H1 (cell line): ENCODE results near the gene OBSL1. TPM values are rescaled to one million over a fixed set of nuclear protein-coding genes. Genes with fewer than 3 reads are reported as not detected.

Experiments
- CHD7 ChIP-seq: fragments of 300-600 bp; sonication (generic); IDR thresholded peaks from 2 replicates; pipeline ENCODE4 v1.7.1; 2012; ENCODE audit warnings: low read length, moderate library complexity, mild to moderate bottlenecking, inconsistent platforms; ENCODE audit not compliant: insufficient replicate concordance
- HDAC2 ChIP-seq, 2 experiments: fragments of 300-600 bp in 1 of 2; sonication (generic) in 1 of 2; IDR thresholded peaks; 2 replicates each; pipeline ENCODE4 v1.6.1; 2011 to 2012; ENCODE audit warnings: low read depth in 2 of 2, low read length in 2 of 2, mild to moderate bottlenecking in 2 of 2, moderate library complexity in 2 of 2, borderline replicate concordance in 1 of 2, inconsistent platforms in 1 of 2
- POLR2A ChIP-seq, 2 experiments: IDR thresholded peaks; 1 replicate in 1 of 2; 2 replicates in 1 of 2; pipeline ENCODE4 v1.6.1; 2011; ENCODE audit warnings: low read depth in 2 of 2, low read length in 2 of 2, mild to moderate bottlenecking in 2 of 2; ENCODE audit errors: control extremely low read depth in 1 of 2
- TAF7 ChIP-seq: optimal IDR thresholded peaks from 2 replicates; pipeline ENCODE3; 2011; ENCODE audit warnings: low read depth, mild to moderate bottlenecking, inconsistent platforms, low read length, moderate library complexity, borderline replicate concordance
- TEAD4 ChIP-seq: IDR thresholded peaks from 2 replicates; pipeline ENCODE4 v1.6.1; 2012; ENCODE audit warnings: low read depth, low read length, inconsistent platforms, mixed read lengths
- polyA plus RNA-seq, 7 experiments: library from polyadenylated mRNA; depleted of rRNA in 3 of 7; stranded (reverse) in 5 of 7; unstranded in 2 of 7; fragments of >200 nt in 5 of 7; fragments of 200-250 nt in 2 of 7; gene quantifications; 1 replicate in 5 of 7; 2 replicates in 1 of 7; 4 replicates in 1 of 7; pipeline versions ENCODE4 v1.2.1 to v1.2.3, GENCODE V29; 2011 to 2013; ENCODE audit warnings: missing spikeins in 2 of 7, mixed read lengths in 2 of 7
- total RNA-seq: library from RNA; stranded (reverse); fragmentation: NEBNext Ultra II Directional; extraction: Animal tissue kit (Norgen Biotek cat#: 25700); gene quantifications from 2 replicates; pipeline ENCODE4 v1.2.1, GENCODE V29; 2021
- TF ChIP-seq, protein P1 (sequence below): IDR thresholded peaks from 2 replicates; pipeline ENCODE4 v1.6.1; 2011; ENCODE audit warnings: low read length, improper control_type of control experiment

OBSL1 gene
- total and polyA plus RNA-seq, 2 of the 8 experiments (the other 6 are each of a cell fraction or from before 2014, with no cell fraction given), result 116 to 127 TPM

GRCh38 chr2:219560037-219560892, 11.1 kb downstream of the OBSL1 start (continued):
- peak; percentile 80 for TF ChIP-seq CHD7
- TF ChIP-seq, protein P1, sequence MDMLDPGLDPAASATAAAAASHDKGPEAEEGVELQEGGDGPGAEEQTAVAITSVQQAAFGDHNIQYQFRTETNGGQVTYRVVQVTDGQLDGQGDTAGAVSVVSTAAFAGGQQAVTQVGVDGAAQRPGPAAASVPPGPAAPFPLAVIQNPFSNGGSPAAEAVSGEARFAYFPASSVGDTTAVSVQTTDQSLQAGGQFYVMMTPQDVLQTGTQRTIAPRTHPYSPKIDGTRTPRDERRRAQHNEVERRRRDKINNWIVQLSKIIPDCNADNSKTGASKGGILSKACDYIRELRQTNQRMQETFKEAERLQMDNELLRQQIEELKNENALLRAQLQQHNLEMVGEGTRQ, result no peak
- TF ChIP-seq HDAC2 (IDR thresholded peaks at IDR 0.05; ENCODE audit: borderline replicate concordance in 1 of 2, low read depth in 2 of 2, low read length in 2 of 2), result no peak
- peak; percentile 55; the same call in 1 of the 2 replicates for TF ChIP-seq TEAD4
- TF ChIP-seq POLR2A (IDR thresholded peaks at IDR 0.05; ENCODE audit: control extremely low read depth in 1 of 2, low read depth in 2 of 2, low read length in 2 of 2), result peak in 1 of 2 experiments; percentile 44; a peak in 1 of 3 replicates
- no peak for TF ChIP-seq TAF7
- TF ChIP-seq, all 59 proteins: peak for 5
